HG03457 (cell line): ENCODE measurements around the gene ENOX2.
"Not testable (repeated sequence)": the region's sequence is repeated elsewhere in the genome, so short reads cannot be mapped to it uniquely, and the experiment has no call there.

ENCODE experiments used
- ATAC-seq: cut with Tn5 transposase; IDR thresholded peaks from one replicate; pipeline ENCODE4 v1.9.1; 2021; ENCODE audit warnings: moderate number of reproducible peaks; ENCODE audit not compliant: unreplicated experiment

Gene ENOX2

GRCh38 chrX:130769835-130770234, 133.2 kb downstream of the ENOX2 start:
- no peak for ATAC-seq

DNA sequence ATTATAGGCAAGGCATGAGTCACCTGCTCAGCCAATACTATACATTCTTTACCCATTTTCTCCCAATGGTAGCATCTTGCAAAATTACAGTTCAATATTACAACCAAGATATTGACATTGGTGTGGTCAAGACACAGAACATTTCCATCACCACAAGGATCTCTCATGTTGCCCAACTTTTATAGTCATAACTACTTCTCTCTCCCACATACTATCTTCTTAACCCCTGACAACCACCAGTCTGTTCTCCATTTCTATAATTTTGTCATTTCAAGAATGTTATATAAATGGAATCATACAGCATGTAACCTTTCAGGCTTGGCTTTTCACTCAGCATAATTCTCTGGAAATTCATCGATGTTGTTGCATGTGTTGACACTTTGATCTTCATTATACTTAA, 144.9 kb downstream of the ENOX2 start:
- ATAC-seq: no peak

DNA sequence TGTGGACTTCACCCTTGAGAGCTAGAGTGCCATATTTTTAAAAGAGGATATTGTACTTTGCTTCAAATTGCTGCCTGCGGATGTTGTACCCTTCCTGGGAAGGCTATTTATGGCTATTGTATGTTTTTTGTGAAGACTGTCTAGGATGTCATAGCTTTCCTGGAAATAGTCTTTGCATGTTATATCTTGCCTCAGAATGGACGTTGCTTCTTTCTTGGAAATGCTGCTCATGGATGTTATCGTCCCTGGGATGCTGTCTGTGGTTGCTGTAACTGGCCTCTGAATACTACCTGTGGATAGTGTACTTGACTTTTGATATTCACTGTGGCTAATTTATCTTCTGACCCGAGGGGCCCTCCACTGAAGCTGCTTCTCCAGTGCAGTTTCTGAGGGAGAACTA, 146.8 kb downstream of the ENOX2 start:
- ATAC-seq: no peak

DNA sequence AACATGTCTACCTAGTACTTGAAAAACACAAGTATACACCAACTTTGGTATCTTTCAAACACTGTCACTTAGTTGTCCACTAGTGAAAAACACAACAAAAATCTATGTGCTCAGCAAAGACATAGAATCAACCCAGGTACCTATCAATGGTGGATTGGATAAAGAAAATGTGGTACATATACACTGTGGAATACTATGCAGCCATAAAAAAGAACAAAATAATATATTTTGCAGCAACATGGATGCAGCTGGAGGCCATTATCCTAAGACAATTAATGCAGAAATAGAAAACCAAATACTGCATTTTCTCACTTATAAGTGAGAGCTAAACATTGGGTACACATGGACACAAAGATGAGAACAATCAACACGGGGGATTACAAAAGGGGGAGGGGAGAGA, 148.7 kb downstream of the ENOX2 start:
- ATAC-seq: no peak

DNA sequence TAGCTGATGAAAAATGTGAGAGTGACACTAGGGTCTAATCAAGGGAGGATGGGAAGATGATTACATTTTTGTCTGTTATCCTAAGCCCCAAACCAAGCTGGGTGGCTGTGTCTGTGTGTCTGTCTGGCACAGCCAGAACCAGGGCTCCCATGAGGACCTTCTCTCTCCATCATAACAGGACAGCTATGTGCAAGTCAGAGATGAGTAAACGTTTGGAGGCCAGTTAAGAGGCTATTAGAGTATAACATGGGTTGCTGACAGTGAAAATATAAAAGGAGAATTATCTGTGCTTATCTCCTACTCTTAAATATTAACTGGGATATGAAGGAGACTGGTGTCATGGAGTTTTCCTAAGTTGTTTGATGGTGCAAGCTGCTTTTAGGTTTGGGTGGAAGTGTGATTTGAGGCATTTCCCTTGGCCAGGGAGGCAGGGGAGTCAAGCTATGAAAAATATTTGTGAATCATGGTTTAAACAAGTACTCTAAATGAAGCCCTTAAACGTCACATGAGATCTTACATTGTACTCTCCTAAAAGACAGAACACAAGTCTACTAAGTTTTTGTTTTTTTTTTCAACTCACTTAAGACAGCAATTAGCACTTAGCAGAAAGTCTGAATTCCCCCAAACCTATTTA, 156.2 kb downstream of the ENOX2 start:
- ATAC-seq: no peak

DNA sequence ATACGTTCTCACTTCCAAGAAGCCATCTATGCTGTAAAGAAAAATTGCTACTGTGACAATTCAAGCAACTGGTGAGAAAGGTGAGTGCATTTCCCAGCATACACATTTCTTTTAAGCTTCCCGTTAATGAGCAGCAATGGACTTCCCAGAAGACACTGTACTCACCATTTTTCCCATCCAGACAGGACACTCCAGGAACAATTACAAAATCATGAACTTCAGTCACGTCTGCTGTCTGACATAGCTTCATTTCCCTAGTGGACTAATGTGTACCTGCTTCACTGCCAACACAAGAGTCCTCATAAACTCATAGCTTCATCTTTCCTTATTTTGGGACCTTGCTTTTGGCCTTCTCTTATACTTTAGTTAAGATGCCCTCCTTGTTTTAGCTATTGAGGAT, 156.9 kb downstream of the ENOX2 start:
- no peak for ATAC-seq

- no peak for ATAC-seq
These were observed 161.4 kb downstream of the ENOX2 start for GRCh38 chrX:130741584-130741983.

DNA sequence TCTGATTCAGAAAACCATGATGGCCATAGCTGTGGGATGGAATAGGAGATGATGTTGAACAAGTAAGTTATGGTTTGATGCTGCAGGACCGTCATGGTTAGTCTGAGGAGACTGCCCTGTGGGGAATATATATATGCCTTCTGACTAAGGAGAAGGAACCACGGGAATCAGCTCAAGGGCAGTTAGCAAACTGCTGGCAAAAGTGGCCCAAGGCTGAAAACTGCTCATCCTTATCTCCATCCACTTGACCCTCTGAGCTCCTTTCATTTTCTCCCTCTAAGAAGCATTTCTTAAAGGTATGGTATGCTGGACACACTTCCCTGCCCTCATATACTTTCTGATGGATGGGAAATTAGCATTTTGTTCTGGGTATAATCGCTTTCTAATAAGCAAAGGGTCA, 161.9 kb downstream of the ENOX2 start:
- ATAC-seq: no peak

DNA sequence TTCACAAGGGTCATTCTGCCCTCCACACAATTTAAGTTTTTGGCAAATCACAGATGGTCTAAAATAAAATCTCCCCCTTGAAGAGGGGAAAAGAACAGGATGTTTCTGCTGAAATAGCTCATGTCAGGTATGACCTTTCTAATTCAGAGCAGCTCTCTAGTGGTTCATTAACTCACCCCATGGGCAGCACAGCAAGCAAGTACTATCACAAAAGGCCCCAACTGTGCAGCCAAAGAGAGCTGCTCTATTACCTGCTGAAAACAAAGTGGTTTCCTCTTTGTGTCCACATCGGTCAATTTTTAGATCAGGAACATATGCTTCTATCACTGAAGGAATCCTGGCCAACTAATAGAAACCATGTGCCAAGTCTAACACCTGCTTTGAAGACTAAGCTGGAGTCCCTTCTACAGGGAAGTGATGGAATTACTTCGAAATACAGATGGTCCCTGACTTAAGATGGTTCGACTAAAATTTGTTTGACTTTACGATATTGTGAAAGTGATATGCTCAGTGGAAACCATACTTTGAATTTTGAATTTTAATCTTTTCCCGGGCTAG, 164.3 kb downstream of the ENOX2 start:
- no peak for ATAC-seq

GRCh38 chrX:130734713-130735112, 168.3 kb downstream of the ENOX2 start:
- no peak for ATAC-seq

DNA sequence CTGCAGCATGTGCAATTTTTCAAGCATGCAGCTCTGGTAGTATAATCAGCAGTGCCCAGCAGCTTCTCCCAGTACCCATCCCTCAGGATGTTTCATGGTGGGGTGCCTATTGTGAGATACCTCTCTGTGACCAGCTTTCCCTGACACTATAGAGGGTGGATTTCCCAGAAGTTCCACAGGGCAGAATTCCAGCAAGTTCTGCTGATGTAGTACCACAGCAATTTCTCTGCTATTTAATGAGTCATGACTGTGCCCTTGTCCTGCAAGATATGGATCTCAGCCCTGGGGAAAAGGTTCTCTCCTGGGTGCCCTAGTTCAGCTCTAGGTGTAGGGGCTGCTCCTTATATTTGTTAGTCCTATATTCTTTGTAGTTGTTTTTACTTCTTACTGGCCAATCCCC, 174.8 kb downstream of the ENOX2 start:
- ATAC-seq: no peak

GRCh38 chrX:130726661-130727060, 176.3 kb downstream of the ENOX2 start:
- no peak for ATAC-seq

DNA sequence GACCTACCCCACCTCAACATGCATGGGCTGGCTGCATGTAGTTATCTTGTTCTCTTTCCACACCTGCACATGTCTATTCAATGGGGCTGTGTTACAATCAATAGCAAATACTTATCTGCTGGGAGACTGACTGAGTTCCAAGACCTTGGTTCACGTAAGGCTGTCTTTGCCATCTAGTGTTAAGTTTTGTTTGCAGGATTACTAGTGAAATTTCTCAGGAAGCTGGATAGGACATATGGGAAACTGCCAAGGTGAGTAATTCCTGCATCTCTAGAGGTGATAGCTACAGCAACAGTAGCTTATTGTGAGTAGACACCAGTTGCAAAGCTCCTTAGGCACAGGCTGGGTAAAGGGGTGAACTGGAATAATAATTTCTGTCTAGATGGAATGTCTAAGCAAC, 177.5 kb downstream of the ENOX2 start:
- ATAC-seq: no peak

DNA sequence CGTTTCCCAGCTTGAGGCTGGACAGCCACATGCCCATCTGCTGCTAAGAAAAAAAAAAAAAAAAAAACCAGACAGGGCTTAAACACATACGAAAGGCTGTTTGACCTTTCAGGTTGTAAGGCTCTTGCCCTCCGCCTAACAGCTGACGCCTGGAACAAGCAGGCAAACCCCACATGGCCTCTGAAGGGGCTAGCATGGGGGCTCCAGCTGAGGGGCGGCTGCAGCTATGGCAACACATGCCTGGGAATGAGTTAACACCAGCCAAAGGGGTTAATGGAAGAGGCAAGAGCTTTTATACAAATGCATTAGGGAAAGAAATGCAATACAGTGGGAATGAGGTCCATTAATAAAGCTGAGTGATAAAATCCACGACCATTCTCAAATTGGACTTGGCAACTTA, 183.6 kb downstream of the ENOX2 start:
- ATAC-seq: no peak

GRCh38 chrX:130718137-130718536, 184.9 kb downstream of the ENOX2 start:
- ATAC-seq: no peak

GRCh38 chrX:130716781-130717413, 186.1 kb downstream of the ENOX2 start:
- ATAC-seq: no peak

DNA sequence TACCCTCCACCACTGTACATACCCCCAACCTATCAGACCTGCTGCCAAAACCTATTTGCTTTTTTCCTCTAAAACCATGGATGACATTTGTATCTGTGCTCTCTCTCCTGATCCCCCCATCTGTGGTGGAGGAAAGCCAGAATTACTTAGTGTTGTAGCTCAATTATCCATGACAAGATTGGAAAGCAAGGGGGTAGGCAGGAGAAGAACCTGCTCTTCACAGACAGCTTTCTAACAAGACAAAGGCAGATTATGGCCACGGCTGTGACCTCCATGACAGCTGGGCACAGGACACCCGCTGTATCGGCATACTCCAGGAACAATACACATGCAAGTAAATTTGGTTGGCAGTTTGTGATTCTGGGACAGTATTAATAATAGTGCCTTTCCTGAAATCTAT, 186.7 kb downstream of the ENOX2 start:
- no peak for ATAC-seq

GRCh38 chrX:130715299-130715698, 187.7 kb downstream of the ENOX2 start:
- no peak for ATAC-seq

- no peak for ATAC-seq
These were observed 188.3 kb downstream of the ENOX2 start for GRCh38 chrX:130714665-130715064.

- no peak for ATAC-seq
These were observed 188.9 kb downstream of the ENOX2 start for GRCh38 chrX:130714135-130714534.

DNA sequence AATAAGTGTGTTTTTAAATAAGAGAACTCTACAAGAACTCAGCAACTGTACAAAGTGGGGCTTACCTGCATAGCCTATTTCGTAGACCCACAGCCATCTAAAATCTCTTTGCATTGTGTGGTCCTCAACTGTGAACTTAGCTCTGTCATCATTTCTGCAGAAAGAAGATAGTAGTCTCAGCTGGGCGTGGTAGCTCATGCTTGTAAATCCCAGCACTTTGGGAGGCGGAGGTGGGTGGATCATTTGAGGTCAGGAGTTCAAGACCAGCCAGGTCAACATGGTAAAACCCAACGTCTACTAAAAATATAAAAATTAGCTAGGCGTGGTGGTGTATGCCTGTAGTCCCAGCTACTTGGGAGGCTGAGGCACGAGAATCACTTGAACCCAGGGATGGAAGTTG, 193.8 kb downstream of the ENOX2 start:
- not testable (repeated sequence) for ATAC-seq

DNA sequence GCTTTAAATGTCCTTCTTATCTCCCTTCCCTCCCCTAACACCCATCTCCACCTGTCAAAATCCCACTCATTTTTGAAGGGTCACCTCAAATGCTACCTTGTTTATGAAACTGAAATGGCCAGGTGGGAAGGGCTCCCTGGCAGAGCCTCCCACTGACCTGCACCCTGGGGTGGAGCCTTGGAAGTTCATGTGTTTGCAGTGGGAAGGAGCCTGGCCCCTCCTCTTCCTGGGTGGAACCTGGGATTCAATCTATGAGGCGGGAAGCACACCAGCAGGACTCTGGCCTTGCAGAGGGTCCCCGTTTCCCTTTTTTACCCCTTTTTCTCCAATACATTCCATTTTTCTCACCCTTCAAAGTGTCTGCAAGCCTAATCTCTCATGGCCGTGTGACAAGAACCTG, 197.4 kb downstream of the ENOX2 start:
- ATAC-seq: no peak
